OCI-LY3 (cell line): ENCODE data around the gene MMP17.

Experiments used
- EZH2phosphoT487 ChIP-seq: fragments of 200-600 bp; shearing (Covaris generic); IDR thresholded peaks from 2 replicates; pipeline ENCODE4 v1.6.1; 2018; ENCODE audit warnings: antibody characterized with exemption, mixed run types, low read depth
- TF ChIP-seq, protein P1 (sequence below): fragments of 200-600, 300-600 bp; sonication (generic); IDR thresholded peaks from 2 replicates; pipeline ENCODE4 v1.5.1; 2014; ENCODE audit warnings: antibody characterized with exemption, low read length, low read depth

DNA sequence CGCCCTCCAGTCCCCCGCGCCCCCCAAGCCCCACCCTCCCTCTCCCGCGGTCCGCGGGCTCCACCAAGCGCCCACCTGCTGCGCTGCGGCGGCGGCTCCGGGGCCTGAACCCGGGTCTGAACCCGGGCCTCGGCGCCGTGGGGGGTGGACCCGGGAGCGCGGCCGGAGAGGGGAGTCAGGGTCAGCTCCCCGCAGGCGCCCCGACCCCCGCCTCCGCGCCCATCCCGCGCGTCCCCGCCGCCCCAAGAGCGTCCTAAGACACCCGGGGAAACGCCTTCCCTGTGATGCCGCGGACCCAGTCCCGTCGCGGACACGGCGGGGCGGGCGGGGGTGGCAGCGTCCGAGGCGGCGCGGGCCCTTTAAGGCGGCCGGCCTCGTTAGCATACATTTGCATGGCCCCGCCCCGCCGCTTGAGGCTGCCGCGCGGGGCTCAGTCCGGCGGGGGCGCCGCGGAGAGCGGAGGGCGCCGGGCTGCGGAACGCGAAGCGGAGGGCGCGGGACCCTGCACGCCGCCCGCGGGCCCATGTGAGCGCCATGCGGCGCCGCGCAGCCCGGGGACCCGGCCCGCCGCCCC is at the start of gene MMP17:
- TF ChIP-seq, protein P1, sequence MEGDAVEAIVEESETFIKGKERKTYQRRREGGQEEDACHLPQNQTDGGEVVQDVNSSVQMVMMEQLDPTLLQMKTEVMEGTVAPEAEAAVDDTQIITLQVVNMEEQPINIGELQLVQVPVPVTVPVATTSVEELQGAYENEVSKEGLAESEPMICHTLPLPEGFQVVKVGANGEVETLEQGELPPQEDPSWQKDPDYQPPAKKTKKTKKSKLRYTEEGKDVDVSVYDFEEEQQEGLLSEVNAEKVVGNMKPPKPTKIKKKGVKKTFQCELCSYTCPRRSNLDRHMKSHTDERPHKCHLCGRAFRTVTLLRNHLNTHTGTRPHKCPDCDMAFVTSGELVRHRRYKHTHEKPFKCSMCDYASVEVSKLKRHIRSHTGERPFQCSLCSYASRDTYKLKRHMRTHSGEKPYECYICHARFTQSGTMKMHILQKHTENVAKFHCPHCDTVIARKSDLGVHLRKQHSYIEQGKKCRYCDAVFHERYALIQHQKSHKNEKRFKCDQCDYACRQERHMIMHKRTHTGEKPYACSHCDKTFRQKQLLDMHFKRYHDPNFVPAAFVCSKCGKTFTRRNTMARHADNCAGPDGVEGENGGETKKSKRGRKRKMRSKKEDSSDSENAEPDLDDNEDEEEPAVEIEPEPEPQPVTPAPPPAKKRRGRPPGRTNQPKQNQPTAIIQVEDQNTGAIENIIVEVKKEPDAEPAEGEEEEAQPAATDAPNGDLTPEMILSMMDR: 0 out of 2 replicates have a peak, but pooled peaks have one; percentile 12
- no peak for TF ChIP-seq EZH2phosphoT487
